Measurements from ENCODE around the gene FAM83E. TPM values are rescaled to one million over a fixed set of nuclear protein-coding genes. Genes with fewer than 3 reads are reported as not detected.
"Not testable (repeated sequence)": the region's sequence is repeated elsewhere in the genome, so short reads cannot be mapped to it uniquely, and the experiment has no call there.

Gene FAM83E
- total RNA-seq, result 3.4 and 3.8 TPM in 2 replicates

DNA sequence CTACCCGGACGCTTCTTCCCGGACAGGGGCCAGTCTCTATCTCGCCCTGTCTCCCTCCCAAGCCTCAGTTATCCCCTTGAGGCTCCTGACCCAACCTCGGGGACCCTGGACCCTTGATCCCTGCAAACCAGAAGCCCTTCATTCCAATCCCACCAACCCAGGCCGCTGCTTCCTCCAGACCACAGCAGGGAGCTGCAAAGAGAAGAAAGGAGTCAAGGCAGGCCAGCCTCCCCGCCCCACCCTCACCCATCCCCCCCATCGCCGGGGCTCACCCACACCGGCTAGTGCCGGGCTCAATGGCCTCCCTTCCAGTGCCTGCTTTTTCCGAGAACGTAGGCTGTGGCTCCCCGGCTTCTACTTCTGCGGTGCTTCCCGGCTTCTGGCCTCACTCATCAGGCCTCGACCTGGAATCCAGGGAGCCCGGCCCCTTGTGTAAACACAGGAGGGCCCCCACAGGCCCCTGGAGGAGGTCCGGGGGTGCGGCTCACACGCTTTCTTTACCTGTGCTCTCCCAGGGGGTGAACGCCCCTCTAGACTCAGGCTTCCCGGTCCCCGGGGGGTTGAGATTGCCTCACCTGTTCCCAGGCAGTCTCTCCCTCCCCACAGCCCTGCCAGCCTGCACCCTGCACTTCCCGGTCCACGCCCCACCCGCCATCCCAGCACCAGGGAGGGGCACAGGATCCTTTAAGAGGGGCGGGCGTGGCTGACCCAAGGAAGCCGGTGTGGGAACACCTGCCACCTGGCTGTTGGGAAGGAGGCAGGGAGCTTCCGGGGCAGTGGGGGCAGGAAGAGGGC lies at the start of gene FAM83E:
TSS of gene FAM83E (minus strand) at position 641 of the 795 bp plus-strand sequence. CDS start 1,704 bp downstream, outside the sequence.
- intact Hi-C loops (cut with micrococcal nuclease), result no loop called here

DNA sequence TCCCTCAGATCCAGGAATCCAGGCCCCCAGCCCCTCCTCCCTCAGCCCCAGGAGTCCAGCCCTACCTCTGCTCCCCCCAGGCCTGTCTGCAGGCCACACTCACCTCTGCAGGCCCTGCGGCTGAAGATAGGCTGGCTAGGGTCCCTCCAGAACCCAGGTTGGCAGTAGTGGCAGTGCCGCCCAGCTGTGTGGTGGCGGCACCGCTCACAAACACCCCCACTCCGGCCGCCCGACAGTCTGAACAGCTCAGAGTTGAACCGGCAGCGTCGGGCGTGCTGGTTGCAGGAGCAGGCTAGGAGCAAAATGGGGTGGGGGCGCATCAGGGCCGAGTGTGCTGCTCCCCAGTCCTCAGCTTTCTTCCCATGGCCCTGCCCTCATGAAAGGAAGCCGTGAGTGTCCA lies 49.6 kb upstream of the FAM83E start:
- intact Hi-C loops (cut with micrococcal nuclease), result no loop called here

DNA sequence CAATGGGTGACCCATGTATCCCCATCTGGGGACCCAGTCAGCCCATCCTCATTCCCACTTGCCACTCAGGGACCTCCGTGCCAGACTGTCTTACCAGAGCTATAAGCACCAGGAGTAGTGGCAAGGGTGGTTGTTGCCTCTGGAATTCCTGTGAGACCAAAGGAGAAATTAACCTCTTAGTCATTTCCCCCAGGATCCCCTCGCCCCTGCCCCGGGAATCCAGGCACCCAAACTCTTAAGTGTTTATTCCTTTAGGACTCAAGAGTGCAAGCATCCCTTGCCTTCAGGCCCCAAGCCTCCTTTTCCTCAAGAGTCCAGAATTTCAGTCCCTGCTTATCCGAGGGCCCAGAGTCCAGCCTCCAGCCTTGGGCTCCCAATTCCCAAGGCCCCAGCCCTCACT lies 48.8 kb upstream of the FAM83E start:
- intact Hi-C loops (cut with micrococcal nuclease), result no loop called here

DNA sequence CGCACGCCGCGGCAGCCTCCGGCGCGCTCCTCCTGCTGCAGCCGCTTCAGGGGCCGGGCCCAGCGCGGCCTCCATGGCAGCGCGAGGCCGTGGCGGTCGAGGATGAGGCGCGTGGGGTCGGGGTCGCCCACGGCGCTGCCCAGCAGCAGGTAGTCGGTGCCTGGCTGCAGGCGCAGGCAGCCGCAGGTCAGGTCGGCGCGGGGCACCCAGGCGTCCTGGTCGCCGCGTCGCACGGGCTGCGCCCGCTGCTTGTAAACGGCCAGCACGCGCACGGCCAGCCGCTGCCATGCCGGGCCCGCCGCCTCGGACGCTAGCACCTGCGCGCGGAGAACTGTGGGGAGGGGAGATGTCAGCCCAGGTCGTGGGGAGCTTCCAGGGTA lies 46.8 kb upstream of the FAM83E start:
- intact Hi-C loops (cut with micrococcal nuclease), result loop anchor here (1.0 kb wide), 1 partner anchor 15 kb away; the partner anchor contains the start of gene CA11

DNA sequence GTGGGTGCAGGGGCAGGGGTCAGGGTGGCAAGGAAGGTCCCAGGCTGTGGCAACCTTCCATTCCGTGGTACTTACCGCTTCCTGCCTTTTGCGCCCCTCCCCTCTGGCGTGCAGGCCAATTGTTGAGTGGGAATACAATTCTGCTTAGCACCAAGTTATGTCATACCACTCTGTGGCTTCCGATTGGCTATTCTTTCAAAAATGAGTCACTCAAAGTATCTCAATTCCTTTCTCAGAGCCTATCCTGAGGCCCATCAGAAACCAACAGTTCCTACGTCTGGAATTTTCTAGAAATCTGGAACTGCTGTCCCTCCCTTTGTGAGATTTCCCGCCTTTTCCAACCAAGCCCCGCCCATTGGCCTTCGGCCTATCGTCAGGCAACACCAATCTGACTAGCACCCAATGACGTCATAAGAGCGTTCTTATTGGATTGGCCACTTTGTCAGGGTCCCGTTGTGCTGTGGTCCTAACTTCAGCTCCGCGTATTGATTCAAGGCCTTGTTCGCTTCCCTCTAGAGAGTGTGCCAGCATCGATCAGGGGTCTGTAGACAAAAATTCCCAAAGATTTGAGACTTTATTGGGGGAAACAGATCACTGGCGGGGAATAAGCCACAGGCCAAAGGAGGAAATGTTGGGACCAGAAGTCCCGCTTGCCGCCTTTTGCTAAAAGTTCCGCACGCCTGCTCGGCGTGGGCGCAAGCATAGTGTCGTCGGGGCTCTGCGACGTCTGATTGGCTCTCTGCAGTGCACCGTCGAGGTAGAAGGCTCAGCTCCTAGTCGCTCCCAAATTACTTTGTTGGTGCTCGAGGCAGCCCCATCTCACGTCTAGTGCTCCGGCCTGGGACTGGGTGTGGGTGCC lies 46.2 kb upstream of the FAM83E start:
- intact Hi-C loops (cut with micrococcal nuclease), result loop anchor here (1.0 kb wide), 1 partner anchor 15 kb away; the partner anchor contains the start of gene CA11

DNA sequence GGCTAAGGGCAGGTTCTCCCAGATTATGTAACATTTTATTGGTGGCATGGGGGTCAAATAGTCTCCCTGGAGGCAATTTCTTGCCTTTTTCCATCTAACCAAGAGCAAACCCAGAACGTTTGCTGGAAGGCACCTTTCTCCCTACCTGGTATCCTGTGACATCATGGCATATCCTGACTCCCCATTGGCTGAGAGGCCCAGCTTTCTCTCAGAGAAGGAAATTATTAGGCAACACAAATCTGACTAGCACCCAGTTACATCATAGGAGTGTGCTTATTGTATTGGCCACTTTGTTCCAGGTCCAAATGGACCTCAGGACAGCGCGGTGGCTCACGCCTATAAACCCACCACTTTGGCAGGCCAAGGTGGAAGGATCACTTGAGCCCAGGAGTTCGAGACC lies 44.9 kb upstream of the FAM83E start:
- intact Hi-C loops (cut with micrococcal nuclease), result no loop called here

DNA sequence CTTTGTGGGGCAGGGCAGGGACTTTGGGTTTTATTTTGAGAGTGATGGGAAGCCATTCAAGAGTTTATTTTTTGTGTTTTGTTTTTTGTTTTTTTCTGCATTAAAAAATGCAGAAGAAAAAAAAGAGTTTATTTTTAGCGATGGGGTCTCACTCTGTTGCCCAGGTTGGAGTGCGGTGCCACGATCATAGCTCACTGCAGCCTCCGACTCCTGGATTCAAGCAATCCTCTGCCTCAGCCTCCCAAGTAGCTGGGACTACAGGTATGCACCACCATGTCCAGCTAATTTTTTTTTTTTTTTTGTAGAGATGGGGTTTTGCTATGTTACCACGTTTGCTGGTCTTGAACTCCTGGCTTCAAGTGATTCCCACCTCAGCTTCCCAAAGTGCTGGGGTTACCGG lies 43.6 kb upstream of the FAM83E start:
- intact Hi-C loops (cut with micrococcal nuclease), result no loop called here

DNA sequence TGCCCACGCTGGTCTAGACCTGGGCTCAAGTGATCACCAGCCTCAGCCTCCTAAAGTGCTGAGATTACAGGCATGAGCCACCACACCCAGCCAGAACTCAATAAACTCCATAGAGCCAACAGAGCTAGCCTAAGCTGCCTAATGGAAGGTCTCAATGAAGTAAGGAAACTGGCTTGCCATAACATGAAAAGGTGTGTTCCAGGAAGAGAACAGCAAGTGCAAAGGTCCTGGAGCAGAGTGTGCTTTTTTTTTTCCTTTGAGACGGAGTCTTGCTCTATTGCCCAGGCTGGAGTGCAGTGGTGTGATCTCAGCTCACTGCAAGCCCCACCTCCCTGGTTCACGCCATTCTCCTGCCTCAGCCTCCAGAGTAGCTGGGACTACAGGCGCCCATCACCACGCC lies 43.0 kb upstream of the FAM83E start:
- intact Hi-C loops (cut with micrococcal nuclease), result not testable (repeated sequence)

DNA sequence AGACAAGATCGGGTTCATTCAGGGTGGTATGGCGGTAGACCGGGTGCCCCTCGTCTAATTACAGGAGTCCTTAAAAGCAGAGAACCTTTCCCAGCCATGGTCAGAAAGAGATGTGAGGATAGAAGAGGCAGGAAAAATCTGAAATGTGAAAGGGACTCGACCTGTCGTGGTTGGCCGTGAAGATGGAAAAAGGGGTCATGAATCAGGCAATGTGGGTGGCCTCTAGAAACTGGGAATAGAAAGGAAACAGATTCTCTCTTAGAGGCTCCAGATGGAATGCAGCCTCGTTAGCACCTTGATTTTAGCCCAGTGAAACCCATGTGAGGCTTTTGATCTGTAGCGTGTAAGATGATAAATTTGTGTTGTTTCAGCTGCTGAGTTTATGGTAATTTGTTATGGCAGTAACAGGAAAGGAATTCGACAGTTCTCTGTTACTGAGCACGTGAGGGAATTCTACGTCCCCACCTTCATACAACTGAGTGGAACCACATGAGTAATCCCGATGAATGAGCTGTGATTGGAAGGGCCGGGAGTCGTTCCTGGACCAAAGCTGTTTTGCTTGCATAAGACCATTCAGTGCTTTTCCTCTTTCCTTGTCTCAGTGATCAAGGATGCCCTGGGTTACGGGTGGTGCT lies 42.1 kb upstream of the FAM83E start:
- intact Hi-C loops (cut with micrococcal nuclease), result no loop called here

DNA sequence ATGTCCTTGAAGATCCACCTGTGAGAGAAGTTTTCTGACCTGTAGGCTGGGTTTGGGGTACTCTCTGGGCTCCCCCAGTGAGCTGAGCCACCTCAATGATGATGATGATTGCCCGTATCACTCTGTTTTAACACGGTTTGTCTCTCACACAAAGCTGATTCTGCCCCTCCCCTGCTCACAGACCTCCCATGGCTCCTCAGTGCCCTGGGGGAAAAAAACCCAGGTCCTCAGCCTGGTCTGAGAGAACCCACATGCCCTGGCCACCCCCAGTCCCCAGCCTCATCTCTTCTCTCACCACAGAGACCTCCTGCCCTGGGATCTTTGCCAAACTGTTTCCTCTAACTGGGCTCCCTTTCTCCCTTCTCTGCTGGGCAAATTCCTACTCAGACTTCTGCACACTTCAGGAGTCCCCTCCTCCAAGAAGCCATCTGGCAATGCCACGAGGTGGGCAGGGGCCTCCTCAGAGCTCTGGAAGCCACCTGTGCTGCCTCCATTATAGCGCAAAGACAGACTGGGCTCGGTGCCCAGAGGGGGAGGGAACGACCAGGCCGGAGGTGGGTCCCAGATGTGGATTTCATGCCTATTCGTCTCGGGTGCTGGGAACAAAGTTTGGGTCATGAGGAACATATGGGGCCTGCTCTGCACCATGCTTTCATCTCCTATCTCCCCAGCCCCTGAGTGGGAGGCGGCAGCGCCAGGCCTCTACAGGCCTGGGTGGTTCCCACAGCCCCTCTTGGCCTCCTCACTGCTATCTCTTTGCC lies 39.6 kb upstream of the FAM83E start:
- intact Hi-C loops (cut with micrococcal nuclease), result no loop called here

DNA sequence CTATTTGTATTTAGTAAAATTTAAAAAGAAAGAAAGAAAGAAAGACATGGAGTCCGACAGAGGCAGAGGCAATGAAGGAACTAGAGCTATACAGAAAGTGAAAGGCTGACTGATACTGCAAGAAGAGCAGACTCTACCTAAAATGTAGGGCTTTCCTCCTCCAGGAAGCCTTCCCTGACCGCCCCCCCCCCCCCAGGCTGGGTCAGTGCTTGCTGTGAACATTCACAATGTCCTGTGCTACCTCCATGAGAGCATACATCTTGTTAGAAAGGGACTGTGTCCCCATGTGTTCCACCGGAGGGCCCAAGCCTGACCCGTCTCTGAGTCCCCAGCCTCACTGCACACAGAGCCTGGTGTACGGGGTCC lies 36.8 kb upstream of the FAM83E start:
- intact Hi-C loops (cut with micrococcal nuclease), result no loop called here

DNA sequence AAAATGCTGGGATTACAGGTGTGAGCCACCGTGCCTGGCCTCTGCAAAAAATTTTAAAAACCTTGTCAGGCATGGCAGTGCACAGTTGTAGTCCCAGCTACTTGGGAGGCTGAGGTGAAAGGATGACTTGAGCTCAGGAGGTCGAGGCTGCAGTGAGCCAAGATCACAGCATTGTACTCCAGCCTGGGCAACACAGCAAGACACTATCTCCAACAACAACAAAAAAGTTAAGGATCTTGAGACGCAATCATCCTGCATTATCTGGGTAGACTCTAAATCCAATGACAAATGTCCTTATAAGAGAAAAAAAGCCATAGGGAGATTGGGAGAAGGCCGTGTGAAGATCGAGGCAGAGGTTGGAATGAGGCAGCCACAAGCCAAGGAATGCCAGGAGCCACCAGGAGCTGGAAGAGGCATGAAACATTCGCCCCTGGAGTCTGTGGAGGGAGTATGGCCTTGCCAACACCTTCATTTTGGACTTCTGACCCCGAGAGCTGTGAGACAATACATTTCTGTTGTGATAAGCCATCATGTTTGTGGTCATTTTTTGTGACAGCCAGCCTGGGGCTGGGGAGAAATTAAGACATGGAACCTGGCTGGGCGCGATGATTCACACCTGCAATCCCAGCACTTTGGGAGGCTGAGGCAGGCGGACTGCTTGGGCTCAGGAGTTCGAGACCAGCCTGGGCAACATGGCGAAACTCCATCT lies 36.3 kb upstream of the FAM83E start:
- intact Hi-C loops (cut with micrococcal nuclease), result no loop called here

DNA sequence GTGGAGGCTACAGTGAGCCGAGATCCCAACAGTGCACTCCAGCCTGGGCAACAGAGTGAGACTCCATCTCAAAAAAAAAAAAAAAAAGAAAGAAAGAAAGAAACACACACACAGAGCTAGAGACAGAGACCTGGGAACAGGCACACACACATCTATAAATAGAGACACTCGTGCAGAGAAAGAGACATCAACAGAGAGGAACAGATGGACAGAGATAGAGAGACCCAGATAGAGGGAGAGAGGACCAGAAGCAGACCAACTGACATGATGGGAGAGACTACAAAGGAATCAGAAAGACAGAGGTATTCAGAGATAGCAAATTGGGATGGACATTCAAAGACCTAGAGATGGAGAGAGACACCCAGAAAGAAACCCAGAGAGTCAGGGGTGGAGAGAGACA lies 33.3 kb upstream of the FAM83E start:
- intact Hi-C loops (cut with micrococcal nuclease), result no loop called here

DNA sequence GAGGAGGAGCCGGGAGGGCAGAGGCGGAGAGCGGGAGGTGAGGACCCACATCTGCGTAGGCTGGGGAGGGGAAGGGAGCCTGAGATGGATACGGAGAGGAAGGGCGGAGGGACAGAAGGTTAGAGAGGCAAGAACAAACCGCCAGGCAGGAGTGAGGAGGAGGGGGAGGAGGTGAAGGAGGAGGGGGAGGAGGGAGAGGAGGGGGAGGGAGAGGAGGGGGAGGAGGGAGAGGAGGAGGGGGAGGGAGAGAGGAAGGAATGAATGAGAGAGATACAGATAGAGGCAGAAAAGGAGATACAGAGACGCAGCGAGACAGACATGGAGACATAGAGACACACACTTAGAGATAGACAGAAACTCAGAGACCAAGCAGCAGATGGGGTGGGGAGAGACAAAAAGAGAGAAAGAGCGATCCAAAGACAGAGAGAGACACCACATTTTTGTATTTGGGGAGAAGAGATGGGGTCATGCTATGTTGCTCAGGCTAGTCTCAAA lies 31.9 kb upstream of the FAM83E start:
- intact Hi-C loops (cut with micrococcal nuclease), result loop anchor here (1.0 to 2.0 kb wide), 6 partner anchors 8 to 189 kb away; no protein-coding TSS in a partner anchor

DNA sequence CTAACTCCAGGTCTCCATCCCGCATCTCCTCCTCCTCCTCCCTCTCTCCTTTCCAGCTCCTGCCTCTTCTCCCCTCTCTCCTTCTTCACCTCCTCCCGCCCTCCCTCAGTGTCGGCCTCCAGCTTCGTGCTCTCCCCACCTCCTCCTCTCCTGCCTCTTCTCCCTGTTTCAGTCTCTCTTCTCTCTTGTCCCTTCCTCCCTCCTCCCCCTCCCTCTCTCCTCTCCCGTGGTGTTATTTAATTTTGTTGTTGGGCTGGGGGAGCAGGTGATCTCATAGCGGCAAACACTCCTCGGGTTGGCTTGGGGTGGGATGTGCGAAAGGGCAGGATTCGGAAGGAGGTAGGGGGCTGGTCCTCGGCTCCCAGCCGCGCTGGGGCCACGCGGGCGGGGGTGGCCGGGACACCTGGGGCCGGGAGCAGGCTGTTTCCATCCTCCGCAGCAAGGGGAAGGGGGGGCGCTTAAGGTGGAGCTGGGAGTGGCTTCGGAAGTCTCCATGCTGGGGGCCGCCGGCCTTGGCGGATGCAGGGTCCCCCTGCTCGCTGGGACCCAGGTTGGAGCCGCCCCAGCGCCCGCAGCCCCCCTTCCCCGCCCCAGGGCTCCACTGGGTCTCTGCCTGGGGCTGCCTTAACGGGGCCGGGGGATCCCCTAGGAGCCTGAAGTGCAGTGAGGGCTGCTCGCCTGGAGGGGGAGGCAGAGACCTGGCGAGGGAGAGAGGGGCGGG lies 31.3 kb upstream of the FAM83E start, which contains the start of gene CA11:
TSS of gene CA11 (minus strand) at position 187 of the 721 bp plus-strand sequence. CDS start 555 bp downstream, outside the sequence.
- intact Hi-C loops (cut with micrococcal nuclease), result loop anchor here (1.0 to 2.0 kb wide), 6 partner anchors 8 to 189 kb away; no protein-coding TSS in a partner anchor

DNA sequence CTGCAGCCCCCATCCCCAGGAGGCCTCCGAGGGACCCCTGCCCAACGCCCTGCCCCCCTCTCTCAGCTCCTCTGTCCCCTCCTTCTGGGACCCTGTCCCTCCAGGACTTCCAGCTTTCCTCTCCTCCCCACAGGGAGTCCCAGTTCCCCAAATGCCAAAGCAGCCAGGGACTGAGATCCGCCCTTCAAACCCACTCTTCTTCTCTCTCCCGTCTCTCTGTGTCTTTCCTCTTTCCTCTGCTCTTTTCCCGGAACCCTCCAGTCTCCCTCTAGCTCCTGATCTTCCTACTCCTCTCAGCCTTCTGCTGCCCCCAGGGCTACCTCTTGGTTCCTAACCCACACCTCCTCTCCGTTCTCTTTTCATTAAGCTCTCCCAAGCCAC lies 30.7 kb upstream of the FAM83E start:
- intact Hi-C loops (cut with micrococcal nuclease), result no loop called here

DNA sequence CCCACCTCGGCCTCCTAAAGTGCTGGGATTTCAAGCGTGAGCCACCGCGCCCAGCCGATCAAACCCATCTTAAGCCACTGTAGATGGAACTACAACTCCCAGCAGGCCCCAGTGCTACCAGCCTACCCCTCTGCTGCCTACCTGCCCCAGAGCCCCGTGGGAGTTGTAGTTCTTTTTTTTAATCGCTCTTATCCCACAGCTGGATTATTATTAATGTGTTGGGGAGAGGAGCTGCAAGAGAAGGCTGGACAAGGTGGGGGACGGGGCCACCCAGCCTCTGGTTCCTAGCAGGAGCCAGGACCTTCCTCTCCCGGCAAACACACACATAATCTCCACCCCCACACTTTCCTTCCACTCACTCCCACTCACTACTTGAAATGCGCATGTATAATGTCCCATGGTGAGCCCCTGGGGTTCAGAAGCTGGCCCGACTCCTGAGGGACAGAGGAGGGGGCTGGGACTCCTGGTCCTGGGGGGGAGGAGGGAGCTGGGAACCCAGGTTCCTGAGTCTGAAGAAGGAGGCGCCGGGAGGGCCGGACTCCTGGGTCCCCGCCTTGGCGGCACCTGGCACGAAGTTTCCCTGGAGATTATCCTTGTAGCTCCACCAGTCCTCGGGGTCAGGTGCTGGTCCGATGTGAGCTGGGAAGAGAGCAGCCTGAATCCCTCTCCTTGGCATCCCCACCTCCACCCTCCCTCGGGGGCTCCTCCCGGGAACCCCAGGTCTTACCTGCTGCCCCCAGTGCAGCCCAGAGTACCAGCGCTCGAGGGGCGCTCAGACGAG lies 30.2 kb upstream of the FAM83E start:
- intact Hi-C loops (cut with micrococcal nuclease), result no loop called here

DNA sequence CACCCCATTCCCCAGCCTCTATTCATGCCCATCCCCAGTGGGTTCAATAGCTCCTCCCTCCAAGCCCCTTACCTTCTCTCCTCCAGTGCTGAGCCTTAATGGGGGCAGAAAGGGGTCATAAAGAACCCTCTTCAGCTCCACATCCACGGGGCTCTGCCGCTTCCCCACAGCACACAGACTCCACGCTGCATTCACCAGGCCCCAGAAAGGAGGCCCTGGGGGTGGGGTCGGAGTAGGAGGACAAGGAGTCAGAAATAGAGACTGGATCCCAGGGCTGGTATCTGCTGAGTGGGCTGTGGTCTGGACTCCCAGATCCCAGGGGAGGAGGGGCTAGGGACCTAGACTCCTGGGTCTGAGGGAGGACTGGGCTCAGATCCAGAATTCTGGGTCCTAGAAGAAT lies 29.5 kb upstream of the FAM83E start:
- intact Hi-C loops (cut with micrococcal nuclease), result no loop called here

DNA sequence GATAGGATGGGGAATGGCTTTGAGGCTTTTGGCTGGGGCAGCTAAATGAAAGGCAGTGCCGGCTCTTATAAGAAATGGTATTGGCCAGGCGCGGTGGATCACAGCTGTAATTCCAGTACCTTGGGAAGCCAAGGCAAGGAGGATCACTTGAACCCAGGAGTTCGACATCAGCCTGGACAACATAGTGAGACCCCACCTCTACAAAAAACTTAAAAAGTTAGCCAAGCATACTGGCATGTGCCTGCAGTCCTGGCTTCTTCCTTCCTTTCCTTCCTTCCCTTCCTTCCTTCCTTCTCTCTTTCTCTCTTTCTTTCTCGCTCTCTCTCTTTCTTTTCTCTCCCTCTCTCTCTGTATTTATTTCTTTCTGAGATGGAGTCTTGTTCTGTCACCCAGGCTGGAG lies 28.0 kb upstream of the FAM83E start:
- intact Hi-C loops (cut with micrococcal nuclease), result no loop called here
